HepG2 (cell line): ENCODE data around the gene STARD10. TPM values are rescaled to one million over a fixed set of nuclear protein-coding genes. Genes with fewer than 3 reads are reported as not detected.
A peak's percentile ranks its signal among the peaks of the same experiment; 100 is the strongest.

Source experiments
- ATAC-seq: fragments of 200-7000 bp; cut with Tn5 transposase; 3 replicates; pipeline ENCODE4 v1.9.1; 2020; ENCODE audit warnings: mild to moderate bottlenecking, moderate library complexity
- BruUV-seq: library from RNA; stranded (reverse); fragments of 400-500 nt; replicated peaks from 2 replicates; lab custom pipeline; 2021; lab: Mats Ljungman, UMichigan
- CTCF ChIA-PET: fragments of 300-600 bp; formaldehyde crosslinking; extraction: SDS; loops from one replicate; lab custom pipeline; 2021; ENCODE audit warnings: low total read pairs, inconsistent platforms, low intra/inter-chr PET ratio; lab: Yijun Ruan, JAX
- POLR2A ChIA-PET: fragments of 350-600 bp; sonication (Branson Sonifier 250); formaldehyde crosslinking; loops from one replicate; lab custom pipeline; 2020; ENCODE audit warnings: antibody characterized with exemption, inconsistent platforms; lab: Yijun Ruan, JAX
- DNase-seq: peaks from one replicate; pipeline ENCODE4 v3.0.0-alpha.2; 2015; ENCODE audit warnings: low spot score
- FAIRE-seq: peaks from 3 replicates; lab custom pipeline; 2011; peaks lifted over from hg19 to GRCh38; lab: Jason Lieb, UNC
- H2AFZ ChIP-seq: one replicate; pipeline ENCODE4 v1.6.1; 2011; ENCODE audit warnings: low read length, inconsistent platforms
- H3K27ac ChIP-seq: fragments of 300-600 bp; 3 replicates; pipeline ENCODE4 v1.8.0; 2011; ENCODE audit warnings: mixed run types, mild to moderate bottlenecking, mixed read lengths, low read length, inconsistent platforms; ENCODE audit not compliant: insufficient read depth; ENCODE audit errors: extremely low read length
- H3K27me3 ChIP-seq, 2 experiments: fragments of 200-600 bp in 1 of 2; 2 replicates in 1 of 2; 3 replicates in 1 of 2; pipeline versions ENCODE4 v1.6.0 to v1.8.0; 2011; ENCODE audit warnings: low read length in 2 of 2, mild to moderate bottlenecking in 2 of 2, moderate library complexity in 2 of 2, inconsistent platforms in 1 of 2; ENCODE audit not compliant: insufficient read depth in 2 of 2, control insufficient read depth in 1 of 2
- H3K36me3 ChIP-seq, 2 experiments: fragments of 200-600 bp in 1 of 2; replicated peaks in 1 of 2; 2 replicates in 1 of 2; 3 replicates in 1 of 2; pipeline versions ENCODE4 v1.5.1 to v1.8.0; 2011; ENCODE audit warnings: low read length in 2 of 2, inconsistent platforms in 1 of 2; ENCODE audit not compliant: insufficient read depth in 2 of 2, control insufficient read depth in 1 of 2
- H3K4me1 ChIP-seq: 2 replicates; pipeline ENCODE4 v1.5.1; 2012; ENCODE audit warnings: low read length, inconsistent platforms; ENCODE audit not compliant: insufficient read depth
- H3K4me2 ChIP-seq: 2 replicates; pipeline ENCODE4 v1.6.0; 2011; ENCODE audit warnings: low read depth, low read length, inconsistent platforms
- H3K4me3 ChIP-seq, 3 experiments: fragments of 200-600 bp in 1 of 3; sonication (generic), shearing (Covaris generic) in 1 of 3; replicated peaks in 1 of 3; 2 replicates each; pipeline ENCODE4 v1.5.1; 2011 to 2016; ENCODE audit warnings: low read length in 3 of 3, inconsistent platforms in 2 of 3, low read depth in 2 of 3, mild to moderate bottlenecking in 2 of 3, control low read depth in 1 of 3, mixed read lengths in 1 of 3; ENCODE audit not compliant: insufficient read depth in 1 of 3
- H3K79me2 ChIP-seq: one replicate; pipeline ENCODE4 v1.6.1; 2011; ENCODE audit warnings: low read length, inconsistent platforms; ENCODE audit not compliant: insufficient read depth
- H3K9ac ChIP-seq: 2 replicates; pipeline ENCODE4 v1.6.0; 2011; ENCODE audit warnings: mild to moderate bottlenecking, low read depth, low read length, inconsistent platforms; ENCODE audit not compliant: insufficient read depth
- H3K9me3 ChIP-seq: 2 replicates; pipeline ENCODE4 v1.5.1; 2012; ENCODE audit warnings: mild to moderate bottlenecking, low read length
- H4K20me1 ChIP-seq: 2 replicates; pipeline ENCODE4 v1.6.0; 2011; ENCODE audit warnings: inconsistent platforms, mild to moderate bottlenecking, low read length, moderate library complexity; ENCODE audit not compliant: insufficient read depth
- ATF5 ChIP-seq: sonication (generic); formaldehyde crosslinking; IDR thresholded peaks from 2 replicates; pipeline ENCODE4 v1.4.0; 2020; ENCODE audit warnings: mild to moderate bottlenecking, low read depth, missing genetic modification reagents
- CSRNP1 ChIP-seq: sonication (generic); formaldehyde crosslinking; IDR thresholded peaks from 2 replicates; pipeline ENCODE4 v1.8.1; 2023; ENCODE audit warnings: mild to moderate bottlenecking, missing genetic modification reagents
- HINFP ChIP-seq: sonication (generic); formaldehyde crosslinking; IDR thresholded peaks from 2 replicates; pipeline ENCODE4 v1.4.0; 2020; ENCODE audit warnings: low read depth, mild to moderate bottlenecking, missing genetic modification reagents
- SNAPC2 ChIP-seq: sonication (generic); formaldehyde crosslinking; IDR thresholded peaks from 2 replicates; pipeline ENCODE4 v1.8.1; 2022; ENCODE audit warnings: mild to moderate bottlenecking, missing genetic modification reagents
- TARDBP ChIP-seq: sonication (generic); formaldehyde crosslinking; IDR thresholded peaks from 2 replicates; pipeline ENCODE4 v1.8.0; 2022; ENCODE audit warnings: mild to moderate bottlenecking, missing genetic modification reagents
- U2AF1 ChIP-seq: fragments of 200-400 bp; formaldehyde crosslinking; optimal IDR thresholded peaks from 2 replicates; pipeline ENCODE3; 2017; ENCODE audit warnings: mild to moderate bottlenecking, low read depth, low read length
- ZNF816 ChIP-seq: sonication (generic); formaldehyde crosslinking; IDR thresholded peaks from 2 replicates; pipeline ENCODE4 v1.8.0; 2022; ENCODE audit warnings: missing genetic modification reagents, mild to moderate bottlenecking, borderline replicate concordance
- ZNF879 ChIP-seq: sonication (generic); formaldehyde crosslinking; IDR thresholded peaks from 2 replicates; pipeline ENCODE4 v1.8.1; 2023; ENCODE audit warnings: missing genetic modification reagents
- WGBS: methylation state at CpG from one replicate; pipeline ENCODE4 v1.1.6; 2017; ENCODE audit warnings: low lambda C conversion rate; 5-methylcytosine and 5-hydroxymethylcytosine counted together
- in situ Hi-C: cut with HindIII; loops from 2 replicates; pipeline ENCODE4 v1.10.0; 2017; ENCODE audit warnings: low pct_unique_long_range_greater_than_20kb; ENCODE audit not compliant: extremely low pct_ligation_motif_present
- intact Hi-C: fragments of 100-400 bp; cut with micrococcal nuclease; formaldehyde crosslinking; loops from one replicate; pipeline ENCODE4 v1.10.0; 2022; ENCODE audit not compliant: unreplicated experiment
- polyA plus RNA-seq, 8 experiments: library from polyadenylated mRNA; depleted of rRNA in 3 of 8; stranded (reverse) in 7 of 8; unstranded in 1 of 8; fragments of >200 nt; fragmentation: Illumina TruSeq in 4 of 8; extraction: Trizol in 4 of 8; gene quantifications; 2 replicates each; pipeline versions ENCODE4 v1.2.1 to v1.2.3, GENCODE V29; 2011 to 2016; ENCODE audit warnings: low read depth in 4 of 8, missing spikeins in 1 of 8, mixed read lengths in 1 of 8; ENCODE audit not compliant: insufficient read depth in 1 of 8
- total RNA-seq, 5 experiments: library from RNA; depleted of rRNA; stranded (reverse); fragments of >200 nt; fragmentation: Illumina TruSeq; extraction: Trizol; gene quantifications; 2 replicates each; pipeline ENCODE4 v1.2.3, GENCODE V29; 2016; ENCODE audit warnings: low read depth in 1 of 5

The STARD10 gene
- total and polyA plus RNA-seq, 2 of the 13 experiments (the other 11 are each of a cell fraction or from before 2014, with no cell fraction given) = 260 to 341 TPM

DNA sequence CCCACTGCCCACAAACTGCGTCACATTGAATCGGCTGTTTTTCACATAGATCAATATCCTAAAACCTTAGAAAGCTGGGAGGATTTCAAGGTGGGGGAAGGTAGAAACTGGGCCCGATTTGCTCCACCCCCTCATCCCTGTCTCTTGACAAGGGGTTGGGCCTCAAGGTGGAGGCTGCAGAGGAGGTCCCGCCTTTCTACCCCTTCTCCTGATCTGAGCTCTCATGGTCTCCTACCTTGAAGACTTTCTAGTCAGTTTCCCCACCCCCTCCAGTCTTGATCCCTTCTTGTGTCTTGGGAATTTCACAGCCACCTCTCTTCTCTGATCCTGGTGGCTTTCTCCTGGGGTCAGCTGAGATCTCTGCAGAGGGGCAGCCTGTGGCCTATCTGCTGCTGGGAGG, 4.5 kb upstream of the STARD10 start:
- intact Hi-C loops (no loop called here), in situ Hi-C loops (no loop called here)
- FAIRE-seq (no peak), DNase-seq (no peak), ATAC-seq (no peak)
- WGBS = 54% methylated on average over 4 of the region's 4 CpGs
- Histone ChIP-seq H3K27ac (no peak overlapping the region), H3K27me3 (no peaks in the 10 kb centered on the region), H2AFZ (no peak overlapping the region), H4K20me1 (no peaks in the 10 kb centered on the region), H3K4me2 (no peak overlapping the region), H3K36me3 (no peaks in the 10 kb centered on the region), H3K79me2 (no peaks in the 10 kb centered on the region), H3K9me3 (no peaks in the 10 kb centered on the region), H3K4me3 (no peak overlapping the region), H3K9ac (no peak overlapping the region), H3K4me1 (peaks cover 13% of the 10 kb centered on the region)
- no peak for TF ChIP-seq HINFP (CRISPR knock-in tag)
- TF ChIP-seq ZNF879 (CRISPR knock-in tag) = no peak
- no peak for TF ChIP-seq ZNF816 (CRISPR knock-in tag)
- TF ChIP-seq ATF5 (CRISPR knock-in tag) = no peak
- BruUV-seq = no TSS peak
- ChIA-PET CTCF (no interaction called here), POLR2A (no interaction called here)

- Histone ChIP-seq H2AFZ (peak overlapping the region; percentile 16), H3K79me2 (no peaks in the 10 kb centered on the region), H3K9ac (peak overlapping the region; percentile 41; the same call in 1 of the 2 replicates), H3K4me3 (peak overlapping the region in 1 of 3 experiments; percentile 80; a peak in 1 of 6 replicates), H3K27ac (peak overlapping the region; percentile 65), H3K4me1 (peaks cover 61% of the 10 kb centered on the region), H3K4me2 (peak overlapping the region; percentile 95), H4K20me1 (no peaks in the 10 kb centered on the region), H3K36me3 (no peaks in the 10 kb centered on the region), H3K27me3 (no peaks in the 10 kb centered on the region), H3K9me3 (no peaks in the 10 kb centered on the region)
- intact Hi-C loops (loop anchor here (1.0 kb wide), 1 partner anchor 27 kb away; no protein-coding TSS in a partner anchor), in situ Hi-C loops (loop anchor here (5.0 kb wide), 1 partner anchor 41 kb away; the partner anchor contains the start of gene ARAP1)
- FAIRE-seq = no peak
- DNase-seq = no peak
- no peak for ATAC-seq
- TF ChIP-seq U2AF1 (no peak), CSRNP1 (CRISPR knock-in tag) (0 out of 2 replicates have a peak, but pooled peaks have one; percentile 12), SNAPC2 (CRISPR knock-in tag) (0 out of 2 replicates have a peak, but pooled peaks have one; percentile 11), TARDBP (0 out of 2 replicates have a peak, but pooled peaks have one; percentile 24)
- BruUV-seq = no TSS peak
- WGBS = 86% methylated on average over 2 of the region's 2 CpGs
- ChIA-PET POLR2A (interaction anchor here (1.0 to 3.9 kb wide), 5 partner anchors 15 to 365 kb away, joined by 3 to 103 read pairs (median 22); no protein-coding TSS in a partner anchor), CTCF (interaction anchor here (1.4 to 2.9 kb wide), 5 partner anchors 11 to 68 kb away, joined by 6 to 27 read pairs (median 7); no protein-coding TSS in a partner anchor)
Observed at GRCh38 chr11:72793076-72793424, 797 bp downstream of the STARD10 start.
